Measurements from ENCODE around the gene SNX6.
"Not testable (repeated sequence)": the region's sequence is repeated elsewhere in the genome, so short reads cannot be mapped to it uniquely, and the experiment has no call there.

The SNX6 gene

GRCh38 chr14:34655959-34656358 lies 26.0 kb upstream of the SNX6 start:
- H3K4me3 ChIP-seq (ENCODE audit: low read depth, low read length) = no peak overlapping the region
- no peak for DNase-seq (ENCODE audit: low read depth)
- TF ChIP-seq MAX (IDR thresholded peaks at IDR 0.05; ENCODE audit: low read depth, low read length) (no peak), CTCF (IDR thresholded peaks at IDR 0.05; ENCODE audit: low read depth, low read length) (no peak), POLR2A (IDR thresholded peaks at IDR 0.05; ENCODE audit: extremely low read depth, insufficient read length) (no peak), MYC (IDR thresholded peaks at IDR 0.05; ENCODE audit: low read depth, low read length) (no peak)

- not testable (repeated sequence) for H3K4me3 ChIP-seq (ENCODE audit: low read depth, low read length); DNase-seq (ENCODE audit: low read depth)
Measured at GRCh38 chr14:34653073-34653472, 23.1 kb upstream of the SNX6 start.

- H3K4me3 ChIP-seq (ENCODE audit: low read depth, low read length); DNase-seq (ENCODE audit: low read depth): not testable (repeated sequence)
Measured at GRCh38 chr14:34652348-34652747, 22.4 kb upstream of the SNX6 start.

- TF ChIP-seq CTCF (IDR thresholded peaks at IDR 0.05; ENCODE audit: low read depth, low read length) (no peak), POLR2A (IDR thresholded peaks at IDR 0.05; ENCODE audit: extremely low read depth, insufficient read length) (no peak), MAX (IDR thresholded peaks at IDR 0.05; ENCODE audit: low read depth, low read length) (no peak), MYC (IDR thresholded peaks at IDR 0.05; ENCODE audit: low read depth, low read length) (no peak)
- no peak for DNase-seq (ENCODE audit: low read depth)
- no peak overlapping the region for H3K4me3 ChIP-seq (ENCODE audit: low read depth, low read length)
Measured at GRCh38 chr14:34650786-34651584, 21.0 kb upstream of the SNX6 start.

- not testable (repeated sequence) for H3K4me3 ChIP-seq (ENCODE audit: low read depth, low read length); DNase-seq (ENCODE audit: low read depth)
Measured at GRCh38 chr14:34650006-34650405, 20.1 kb upstream of the SNX6 start.

- TF ChIP-seq CTCF (IDR thresholded peaks at IDR 0.05; ENCODE audit: low read depth, low read length) = no peak
- DNase-seq (ENCODE audit: low read depth) = no peak
Measured at GRCh38 chr14:34649344-34649743, 19.4 kb upstream of the SNX6 start.

GRCh38 chr14:34646570-34647255 lies 16.8 kb upstream of the SNX6 start:
- H3K4me3 ChIP-seq (ENCODE audit: low read depth, low read length) = no peak overlapping the region
- TF ChIP-seq MYC (IDR thresholded peaks at IDR 0.05; ENCODE audit: low read depth, low read length) = no peak
- TF ChIP-seq MAX (IDR thresholded peaks at IDR 0.05; ENCODE audit: low read depth, low read length) = no peak
- TF ChIP-seq CTCF (IDR thresholded peaks at IDR 0.05; ENCODE audit: low read depth, low read length) = no peak
- TF ChIP-seq POLR2A (IDR thresholded peaks at IDR 0.05; ENCODE audit: extremely low read depth, insufficient read length) = no peak
- DNase-seq (ENCODE audit: low read depth) = no peak

More at GRCh38 chr14:34649344-34649743, 19.4 kb upstream of the SNX6 start:
- H3K4me3 ChIP-seq (ENCODE audit: low read depth, low read length) = no peak overlapping the region
